H1 (cell line): ENCODE data around the gene TRMT10B. TPM values are rescaled to one million over a fixed set of nuclear protein-coding genes. Genes with fewer than 3 reads are reported as not detected.

ENCODE experiments used
- CTCF ChIA-PET: fragments of 300-600 bp; sonication (Branson Sonifier 250); formaldehyde crosslinking; loops from one replicate; lab custom pipeline; 2021; ENCODE audit not compliant: partially characterized antibody; lab: Charles Lee
- POLR2A ChIA-PET: fragments of 300-600 bp; sonication (Branson Sonifier 250); formaldehyde crosslinking; loops from one replicate; lab custom pipeline; 2021; ENCODE audit warnings: inconsistent platforms; ENCODE audit not compliant: partially characterized antibody; lab: Charles Lee
- DNase-seq, 2 experiments: peaks; one replicate each; pipeline versions ENCODE4 v3.0.0 to v3.0.0-alpha.2; 2010 to 2022; ENCODE audit warnings: low spot score in 2 of 2, low read depth in 1 of 2, mixed read lengths in 1 of 2
- FAIRE-seq: peaks from 2 replicates; lab custom pipeline; 2011; peaks lifted over from hg19 to GRCh38; lab: Jason Lieb, UNC
- H2AFZ ChIP-seq: 2 replicates; pipeline ENCODE4 v1.8.1; 2012; ENCODE audit warnings: low read length, inconsistent platforms
- H2AK5ac ChIP-seq: 2 replicates; pipeline ENCODE4 v1.6.1; 2013; ENCODE audit warnings: low read depth, low read length
- H2BK120ac ChIP-seq: replicated peaks from 2 replicates; pipeline ENCODE3; 2013; ENCODE audit warnings: low read depth, low read length, inconsistent platforms
- H2BK12ac ChIP-seq: 2 replicates; pipeline ENCODE4 v1.6.1; 2013; ENCODE audit warnings: low read depth, low read length
- H2BK15ac ChIP-seq: 2 replicates; pipeline ENCODE4 v1.6.1; 2013; ENCODE audit warnings: low read length
- H2BK20ac ChIP-seq: 2 replicates; pipeline ENCODE4 v1.6.1; 2013; ENCODE audit warnings: low read length
- H2BK5ac ChIP-seq: 2 replicates; pipeline ENCODE4 v1.6.1; 2013; ENCODE audit warnings: low read depth, low read length
- H3K14ac ChIP-seq: 2 replicates; pipeline ENCODE4 v1.6.1; 2013; ENCODE audit warnings: inconsistent platforms; ENCODE audit not compliant: insufficient read length
- H3K18ac ChIP-seq: 2 replicates; pipeline ENCODE4 v1.6.1; 2013; ENCODE audit warnings: low read length; ENCODE audit errors: extremely low read depth
- H3K23ac ChIP-seq: 2 replicates; pipeline ENCODE4 v1.6.1; 2013; ENCODE audit warnings: inconsistent platforms; ENCODE audit not compliant: insufficient read length
- H3K23me2 ChIP-seq: 2 replicates; pipeline ENCODE4 v1.6.1; 2013; ENCODE audit warnings: low read depth, low read length
- H3K27ac ChIP-seq: 2 replicates; pipeline ENCODE4 v1.6.1; 2011; ENCODE audit warnings: low read depth, low read length, inconsistent platforms
- H3K27me3 ChIP-seq, 4 experiments: replicated peaks in 1 of 4; 1 replicate in 1 of 4; 2 replicates in 3 of 4; pipeline versions ENCODE4 v1.6.1 to v1.8.1; 2011 to 2013; ENCODE audit warnings: low read length in 3 of 4, mild to moderate bottlenecking in 3 of 4, inconsistent platforms in 2 of 4, mixed read lengths in 2 of 4, moderate library complexity in 1 of 4; ENCODE audit not compliant: control insufficient read depth in 3 of 4, insufficient read depth in 3 of 4; ENCODE audit errors: extremely low read depth in 1 of 4
- H3K36me3 ChIP-seq, 4 experiments: 2 replicates each; pipeline versions ENCODE4 v1.6.1 to v1.8.1; 2011 to 2013; ENCODE audit warnings: mild to moderate bottlenecking in 4 of 4, low read length in 3 of 4, moderate library complexity in 2 of 4, control low read depth in 1 of 4, inconsistent platforms in 1 of 4; ENCODE audit not compliant: insufficient read depth in 4 of 4, control insufficient read depth in 2 of 4
- H3K4ac ChIP-seq: replicated peaks from 2 replicates; pipeline ENCODE3; 2013; ENCODE audit warnings: low read length, low read depth, mixed read lengths, inconsistent platforms; ENCODE audit not compliant: insufficient read length
- H3K4me1 ChIP-seq, 4 experiments: replicated peaks in 1 of 4; 1 replicate in 1 of 4; 2 replicates in 3 of 4; pipeline versions ENCODE4 v1.6.1 to v1.8.1; 2011 to 2013; ENCODE audit warnings: low read length in 3 of 4, inconsistent platforms in 2 of 4, mixed read lengths in 1 of 4; ENCODE audit not compliant: insufficient read depth in 4 of 4, control insufficient read depth in 3 of 4
- H3K4me2 ChIP-seq, 2 experiments: 2 replicates each; pipeline versions ENCODE4 v1.6.1 to v1.8.1; 2011 to 2013; ENCODE audit warnings: low read depth in 2 of 2, low read length in 2 of 2, control low read depth in 1 of 2, inconsistent platforms in 1 of 2, mild to moderate bottlenecking in 1 of 2; ENCODE audit not compliant: insufficient read depth in 1 of 2
- H3K4me3 ChIP-seq, 4 experiments: fragments of 200-600, 300-600 bp in 1 of 4; sonication (generic), shearing (Covaris generic), sonication (Bioruptor Twin) in 1 of 4; 2 replicates each; pipeline versions ENCODE4 v1.5.1 to v1.8.1; 2011 to 2016; ENCODE audit warnings: low read length in 4 of 4, low read depth in 3 of 4, control low read depth in 2 of 4, inconsistent platforms in 2 of 4, mild to moderate bottlenecking in 2 of 4, mixed read lengths in 1 of 4, moderate library complexity in 1 of 4; ENCODE audit not compliant: insufficient read depth in 2 of 4; ENCODE audit errors: extremely low read depth in 1 of 4
- H3K56ac ChIP-seq: replicated peaks from 2 replicates; pipeline ENCODE3; 2013; ENCODE audit warnings: low read depth, mild to moderate bottlenecking, mixed read lengths, low read length, inconsistent platforms; ENCODE audit not compliant: insufficient read length
- H3K79me1 ChIP-seq: 2 replicates; pipeline ENCODE4 v1.6.1; 2013; ENCODE audit warnings: low read depth, low read length, control low read depth
- H3K79me2 ChIP-seq, 2 experiments: 2 replicates each; pipeline versions ENCODE4 v1.6.1 to v1.8.1; 2012 to 2013; ENCODE audit warnings: low read length in 2 of 2, mild to moderate bottlenecking in 2 of 2, inconsistent platforms in 1 of 2; ENCODE audit not compliant: insufficient read depth in 2 of 2, control insufficient read depth in 1 of 2
- H3K9ac ChIP-seq, 4 experiments: replicated peaks in 1 of 4; 1 replicate in 1 of 4; 2 replicates in 3 of 4; pipeline versions ENCODE4 v1.6.1 to v1.8.1; 2011 to 2013; ENCODE audit warnings: low read depth in 3 of 4, low read length in 3 of 4, control low read depth in 2 of 4, mild to moderate bottlenecking in 2 of 4, moderate library complexity in 2 of 4, inconsistent platforms in 1 of 4; ENCODE audit errors: extremely low read depth in 1 of 4
- H3K9me3 ChIP-seq, 2 experiments: 2 replicates each; pipeline versions ENCODE4 v1.6.1 to v1.8.1; 2012 to 2013; ENCODE audit warnings: mild to moderate bottlenecking in 2 of 2, moderate library complexity in 2 of 2, control low read depth in 1 of 2, inconsistent platforms in 1 of 2, low read depth in 1 of 2, low read length in 1 of 2, mixed read lengths in 1 of 2; ENCODE audit not compliant: insufficient read depth in 2 of 2
- H4K20me1 ChIP-seq, 2 experiments: replicated peaks in 1 of 2; 2 replicates each; pipeline versions ENCODE3 to v1.8.1; 2011 to 2013; ENCODE audit warnings: inconsistent platforms in 2 of 2, low read length in 2 of 2, mild to moderate bottlenecking in 1 of 2; ENCODE audit not compliant: insufficient read depth in 2 of 2, control insufficient read depth in 1 of 2
- H4K5ac ChIP-seq: 2 replicates; pipeline ENCODE4 v1.6.1; 2013; ENCODE audit warnings: low read length, low read depth, mixed read lengths, inconsistent platforms; ENCODE audit not compliant: insufficient read length
- H4K8ac ChIP-seq: 2 replicates; pipeline ENCODE4 v1.8.0; 2013; ENCODE audit warnings: mild to moderate bottlenecking, moderate library complexity, low read length, inconsistent platforms; ENCODE audit not compliant: insufficient read depth; ENCODE audit errors: extremely low read depth
- H4K91ac ChIP-seq: replicated peaks from 2 replicates; pipeline ENCODE3; 2013; ENCODE audit warnings: low read length, mixed read lengths, inconsistent platforms; ENCODE audit not compliant: insufficient read length
- CHD2 ChIP-seq: IDR thresholded peaks from 2 replicates; pipeline ENCODE4 v1.6.1; 2012; ENCODE audit warnings: low read length, improper control_type of control experiment
- GABPA ChIP-seq: IDR thresholded peaks from 2 replicates; pipeline ENCODE4 v1.6.1; 2011; ENCODE audit warnings: mild to moderate bottlenecking, low read length, moderate library complexity, borderline replicate concordance; ENCODE audit not compliant: insufficient read depth
- HDAC6 ChIP-seq: IDR thresholded peaks from one replicate; pipeline ENCODE4 v1.7.1; 2012; ENCODE audit warnings: low read depth, mild to moderate bottlenecking, inconsistent platforms, low read length, moderate library complexity
- JUND ChIP-seq: IDR thresholded peaks from 2 replicates; pipeline ENCODE4 v1.6.1; 2011; ENCODE audit warnings: mild to moderate bottlenecking, improper control_type of control experiment, low read length
- KDM1A ChIP-seq: fragments of 200-600, 300-600 bp; sonication (generic); IDR thresholded peaks from 2 replicates; pipeline ENCODE4 v1.7.1; 2016; ENCODE audit warnings: mild to moderate bottlenecking, low read length, borderline replicate concordance
- NRF1 ChIP-seq: IDR thresholded peaks from 2 replicates; pipeline ENCODE4 v1.6.1; 2011; ENCODE audit warnings: mild to moderate bottlenecking, low read depth, low read length, improper control_type of control experiment
- POLR2A ChIP-seq, 2 experiments: IDR thresholded peaks; 1 replicate in 1 of 2; 2 replicates in 1 of 2; pipeline ENCODE4 v1.6.1; 2011; ENCODE audit warnings: low read depth in 2 of 2, low read length in 2 of 2, mild to moderate bottlenecking in 2 of 2; ENCODE audit errors: control extremely low read depth in 1 of 2
- TAF1 ChIP-seq: IDR thresholded peaks from 2 replicates; pipeline ENCODE4 v1.6.1; 2011; ENCODE audit warnings: mild to moderate bottlenecking, low read depth, low read length
- TAF7 ChIP-seq: optimal IDR thresholded peaks from 2 replicates; pipeline ENCODE3; 2011; ENCODE audit warnings: low read depth, mild to moderate bottlenecking, inconsistent platforms, low read length, moderate library complexity, borderline replicate concordance
- TCF12 ChIP-seq: IDR thresholded peaks from 2 replicates; pipeline ENCODE4 v1.6.1; 2011; ENCODE audit warnings: low read depth, mild to moderate bottlenecking, low read length
- TEAD4 ChIP-seq: IDR thresholded peaks from 2 replicates; pipeline ENCODE4 v1.6.1; 2012; ENCODE audit warnings: low read depth, low read length, inconsistent platforms, mixed read lengths
- WGBS, 2 experiments: shearing (Covaris generic) in 1 of 2; methylation state at CpG; one replicate each; pipeline versions ENCODE4 v1.1.6 to v1.1.7; 2013 to 2015; ENCODE audit warnings: low lambda C conversion rate in 2 of 2, mixed read lengths in 2 of 2, inconsistent platforms in 1 of 2, low coverage in 1 of 2, missing lambda C conversion rate in 1 of 2; ENCODE audit not compliant: insufficient replicate concordance in 2 of 2, insufficient coverage in 1 of 2, insufficient read length in 1 of 2; ENCODE audit errors: extremely low coverage in 1 of 2, missing lambda C conversion rate in 1 of 2; 5-methylcytosine and 5-hydroxymethylcytosine counted together
- polyA plus RNA-seq, 7 experiments: library from polyadenylated mRNA; depleted of rRNA in 3 of 7; stranded (reverse) in 5 of 7; unstranded in 2 of 7; fragments of >200 nt in 5 of 7; fragments of 200-250 nt in 2 of 7; gene quantifications; 1 replicate in 5 of 7; 2 replicates in 1 of 7; 4 replicates in 1 of 7; pipeline versions ENCODE4 v1.2.1 to v1.2.3, GENCODE V29; 2011 to 2013; ENCODE audit warnings: missing spikeins in 2 of 7, mixed read lengths in 2 of 7
- total RNA-seq: library from RNA; stranded (reverse); fragmentation: NEBNext Ultra II Directional; extraction: Animal tissue kit (Norgen Biotek cat#: 25700); gene quantifications from 2 replicates; pipeline ENCODE4 v1.2.1, GENCODE V29; 2021
- TF ChIP-seq, protein P1 (sequence below): IDR thresholded peaks from 2 replicates; pipeline ENCODE4 v1.6.1; 2012; ENCODE audit warnings: inconsistent platforms
- TF ChIP-seq, protein P2 (sequence below), 3 experiments: IDR thresholded peaks; 1 replicate in 2 of 3; 2 replicates in 1 of 3; pipeline versions ENCODE4 v1.5.1 to v1.6.1; 2011; ENCODE audit warnings: low read length in 3 of 3, mild to moderate bottlenecking in 3 of 3, inconsistent platforms in 2 of 3, low read depth in 1 of 3, moderate library complexity in 1 of 3; ENCODE audit not compliant: insufficient read depth in 1 of 3; ENCODE audit errors: control extremely low read depth in 1 of 3

The TRMT10B gene
- total and polyA plus RNA-seq, 2 of the 8 experiments (the other 6 are each of a cell fraction or from before 2014, with no cell fraction given), result 2.4 to 4.5 TPM

DNA sequence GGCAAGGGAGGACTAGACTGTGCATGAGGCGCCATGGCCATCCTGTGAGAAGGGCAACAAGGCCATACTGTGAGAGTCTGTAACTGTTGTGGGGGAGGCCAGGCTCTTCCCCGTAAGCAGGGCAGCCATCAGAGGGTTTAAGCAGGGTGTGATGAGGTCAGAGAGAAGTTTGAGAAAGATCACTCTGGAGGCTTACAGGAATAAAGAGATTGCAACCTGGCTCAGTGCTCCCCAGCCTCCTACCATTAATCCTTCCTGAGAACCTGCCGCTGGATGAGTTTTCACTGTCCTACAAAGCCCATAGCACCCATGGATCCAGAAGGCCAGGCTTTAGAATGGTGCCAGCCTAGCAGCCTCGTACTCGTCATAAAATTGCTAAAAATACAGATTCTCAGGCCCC lies 14.4 kb upstream of the TRMT10B start:
- DNase-seq (no peak), FAIRE-seq (no peak)
- Histone ChIP-seq H2BK15ac (no peak overlapping the region), H3K36me3 (no peaks in the 10 kb centered on the region), H3K18ac (no peak overlapping the region), H4K8ac (no peak overlapping the region; the same call in 1 of the 2 replicates), H4K91ac (no peak overlapping the region), H2BK12ac (no peak overlapping the region), H3K23ac (no peak overlapping the region), H4K20me1 (no peaks in the 10 kb centered on the region), H2AFZ (no peak overlapping the region), H3K4me1 (no peaks in the 10 kb centered on the region), H3K4me2 (no peak overlapping the region), H2BK20ac (no peak overlapping the region), H2BK5ac (no peak overlapping the region), H3K56ac (no peak overlapping the region), H4K5ac (no peak overlapping the region), H3K27me3 (no peaks in the 10 kb centered on the region), H3K9me3 (no peaks in the 10 kb centered on the region), H3K9ac (no peak overlapping the region), H2AK5ac (no peak overlapping the region), H2BK120ac (no peak overlapping the region), H3K79me1 (no peaks in the 10 kb centered on the region), H3K4me3 (no peak overlapping the region), H3K4ac (no peak overlapping the region), H3K23me2 (no peaks in the 10 kb centered on the region; the same call in 1 of the 2 replicates), H3K27ac (no peak overlapping the region), H3K14ac (no peak overlapping the region), H3K79me2 (no peaks in the 10 kb centered on the region)
- CTCF ChIA-PET, result interaction anchor here (0.5 kb wide), 1 partner anchor 34 kb away, joined by 4 read pairs; no protein-coding TSS in a partner anchor
- WGBS, 2 experiments, result 85% methylated on average over 5 of the region's 5 CpGs; no CpG with 5 or more reads in 1 of the 2 experiments
- POLR2A ChIA-PET, result no interaction called here
- no peak for TF ChIP-seq GABPA
- no peak for TF ChIP-seq HDAC6
- TF ChIP-seq TCF12, result no peak
- TF ChIP-seq, protein P1, sequence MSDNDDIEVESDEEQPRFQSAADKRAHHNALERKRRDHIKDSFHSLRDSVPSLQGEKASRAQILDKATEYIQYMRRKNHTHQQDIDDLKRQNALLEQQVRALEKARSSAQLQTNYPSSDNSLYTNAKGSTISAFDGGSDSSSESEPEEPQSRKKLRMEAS, result no peak
- TF ChIP-seq CHD2, result no peak
- no peak for TF ChIP-seq NRF1
- TF ChIP-seq, protein P2, sequence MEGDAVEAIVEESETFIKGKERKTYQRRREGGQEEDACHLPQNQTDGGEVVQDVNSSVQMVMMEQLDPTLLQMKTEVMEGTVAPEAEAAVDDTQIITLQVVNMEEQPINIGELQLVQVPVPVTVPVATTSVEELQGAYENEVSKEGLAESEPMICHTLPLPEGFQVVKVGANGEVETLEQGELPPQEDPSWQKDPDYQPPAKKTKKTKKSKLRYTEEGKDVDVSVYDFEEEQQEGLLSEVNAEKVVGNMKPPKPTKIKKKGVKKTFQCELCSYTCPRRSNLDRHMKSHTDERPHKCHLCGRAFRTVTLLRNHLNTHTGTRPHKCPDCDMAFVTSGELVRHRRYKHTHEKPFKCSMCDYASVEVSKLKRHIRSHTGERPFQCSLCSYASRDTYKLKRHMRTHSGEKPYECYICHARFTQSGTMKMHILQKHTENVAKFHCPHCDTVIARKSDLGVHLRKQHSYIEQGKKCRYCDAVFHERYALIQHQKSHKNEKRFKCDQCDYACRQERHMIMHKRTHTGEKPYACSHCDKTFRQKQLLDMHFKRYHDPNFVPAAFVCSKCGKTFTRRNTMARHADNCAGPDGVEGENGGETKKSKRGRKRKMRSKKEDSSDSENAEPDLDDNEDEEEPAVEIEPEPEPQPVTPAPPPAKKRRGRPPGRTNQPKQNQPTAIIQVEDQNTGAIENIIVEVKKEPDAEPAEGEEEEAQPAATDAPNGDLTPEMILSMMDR (IDR thresholded peaks at IDR 0.05; ENCODE audit: control extremely low read depth in 1 of 3, insufficient read depth in 1 of 3, low read depth in 1 of 3, low read length in 3 of 3), result no peak
- TF ChIP-seq POLR2A (IDR thresholded peaks at IDR 0.05; ENCODE audit: control extremely low read depth in 1 of 2, low read depth in 2 of 2, low read length in 2 of 2), result no peak
- TF ChIP-seq TAF7, result no peak
- no peak for TF ChIP-seq TEAD4
- no peak for TF ChIP-seq JUND
- no peak for TF ChIP-seq KDM1A
- no peak for TF ChIP-seq TAF1
